ENCODE measurements around the gene SMAD2.

The SMAD2 gene

GRCh38 chr18:47932190-47932589 is 1.7 kb upstream of the SMAD2 start:
- DNase-seq (ENCODE audit: low spot score): no peak

DNA sequence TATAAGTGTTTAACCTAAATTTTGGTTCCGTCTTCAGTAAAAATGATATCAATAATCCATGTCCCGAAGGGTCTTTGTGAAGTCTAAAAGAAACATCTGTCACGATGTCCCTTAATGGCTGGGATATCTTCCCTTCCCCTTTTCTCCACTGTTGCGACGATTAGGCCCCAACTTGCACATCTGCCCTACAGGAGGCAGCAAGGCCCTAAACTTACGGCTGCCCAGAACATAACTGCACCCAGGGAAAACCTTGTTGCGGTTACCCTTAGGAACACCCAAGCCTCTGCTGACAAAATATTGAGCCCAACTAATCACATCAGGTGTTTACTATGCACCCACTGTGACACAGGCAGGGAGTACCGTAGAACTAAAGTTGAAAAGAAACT is 1.3 kb upstream of the SMAD2 start:
- no peak for DNase-seq (ENCODE audit: low spot score)

- peak; percentile 88 for DNase-seq (ENCODE audit: low spot score)
Observed at GRCh38 chr18:47930931-47931717, 665 bp upstream of the SMAD2 start.

DNA sequence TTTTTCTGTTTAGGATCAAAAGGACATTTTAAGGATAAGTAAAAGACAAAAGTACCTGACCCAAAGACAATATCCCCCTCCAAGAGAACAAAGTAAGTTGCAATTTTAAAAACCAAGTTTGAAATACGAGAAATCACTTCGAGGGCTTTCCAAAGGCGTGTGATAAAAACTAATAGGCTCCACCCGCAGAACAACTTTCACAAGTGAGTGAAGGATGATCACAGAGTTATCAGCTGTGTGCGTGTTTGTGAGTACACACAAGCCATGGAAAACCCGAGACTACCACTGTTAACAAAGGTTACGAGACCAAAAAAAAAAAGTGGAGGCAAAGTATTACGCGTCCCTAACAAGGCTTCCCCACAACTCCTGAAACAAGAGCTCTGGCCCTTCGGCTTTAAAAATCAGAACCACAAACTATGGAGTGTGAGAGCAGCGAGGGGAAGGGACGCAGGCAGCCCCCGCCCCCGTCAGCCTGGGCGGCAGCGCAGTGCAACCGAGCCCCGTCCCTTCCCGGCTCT is 719 bp downstream of the SMAD2 start:
- peak; percentile 30 for DNase-seq (ENCODE audit: low spot score)

DNA sequence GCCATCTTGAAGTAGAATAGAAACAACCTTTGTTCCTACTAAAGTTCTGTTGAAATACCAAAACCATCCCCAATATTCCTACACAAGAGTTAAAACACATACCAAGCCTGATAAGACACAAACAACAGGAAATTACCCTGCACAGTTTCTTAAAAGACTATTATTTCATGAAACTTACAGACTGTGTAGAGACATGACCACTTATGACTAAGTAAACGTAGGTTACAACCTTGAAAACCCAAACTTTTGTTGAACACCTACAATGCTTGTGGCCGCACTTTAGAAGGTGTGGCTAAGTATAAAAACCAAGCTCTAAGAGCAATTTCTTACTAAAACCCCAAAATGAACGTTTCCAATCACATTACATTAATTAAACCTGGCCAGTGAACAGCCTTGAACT is 2.0 kb downstream of the SMAD2 start:
- peak; percentile 32 for DNase-seq (ENCODE audit: low spot score)

DNA sequence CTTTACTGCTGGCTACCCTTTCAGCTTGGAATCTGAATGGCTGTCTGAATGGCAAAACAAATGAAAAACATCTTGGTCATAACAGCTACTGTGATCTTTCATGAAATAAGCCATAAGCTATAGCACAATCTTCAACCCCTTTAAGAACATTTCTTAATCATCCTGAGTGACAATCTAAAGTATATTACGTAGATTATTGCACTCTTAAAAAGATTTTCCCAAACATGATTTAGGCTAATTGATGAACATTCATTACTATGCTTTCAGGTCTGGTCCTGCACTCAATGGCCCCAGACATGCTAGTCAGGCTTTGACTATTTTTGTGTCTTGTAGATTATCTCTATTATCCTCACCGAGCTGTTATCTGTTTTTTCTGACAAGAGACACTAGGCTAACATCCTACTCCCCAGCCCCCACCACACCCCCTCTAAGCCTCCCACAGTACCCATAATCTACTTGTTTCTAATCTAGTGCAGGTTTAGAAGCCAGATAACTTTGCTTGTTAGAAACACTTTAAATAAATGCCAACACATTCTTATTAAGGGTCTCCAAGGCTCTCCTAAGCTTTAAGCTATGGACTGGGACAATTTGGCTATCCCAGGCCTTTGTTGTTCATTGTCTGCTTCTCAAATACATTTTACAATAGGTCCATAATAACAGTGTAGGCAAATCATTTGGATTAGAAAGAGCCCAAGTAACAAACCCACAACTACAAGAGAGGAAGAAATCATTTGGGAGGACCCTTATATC is 4.2 kb downstream of the SMAD2 start:
- no peak for DNase-seq (ENCODE audit: low spot score)

DNA sequence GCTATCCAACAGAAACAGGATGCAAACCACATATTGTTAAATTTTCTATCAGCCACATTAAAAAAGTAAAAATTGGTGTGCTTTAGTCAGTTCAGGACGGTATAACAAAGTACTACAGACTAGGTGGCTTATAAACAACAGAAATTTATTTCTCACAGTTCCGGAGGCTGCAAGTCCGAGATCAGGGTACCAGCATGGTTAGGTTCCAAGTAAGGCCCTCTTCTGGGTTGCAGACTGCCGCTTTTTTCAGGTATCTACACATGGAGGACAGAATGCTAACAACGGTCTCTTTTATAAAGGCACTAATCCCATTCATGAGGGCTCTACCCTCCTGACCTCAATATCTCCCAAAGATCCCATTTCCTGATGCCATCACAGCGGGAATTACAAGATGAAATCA is 10.5 kb downstream of the SMAD2 start:
- DNase-seq (ENCODE audit: low spot score): no peak

GRCh38 chr18:47917923-47918610 is 12.4 kb downstream of the SMAD2 start:
- DNase-seq (ENCODE audit: low spot score): no peak

GRCh38 chr18:47915930-47916329 is 14.5 kb downstream of the SMAD2 start:
- DNase-seq (ENCODE audit: low spot score): no peak

DNA sequence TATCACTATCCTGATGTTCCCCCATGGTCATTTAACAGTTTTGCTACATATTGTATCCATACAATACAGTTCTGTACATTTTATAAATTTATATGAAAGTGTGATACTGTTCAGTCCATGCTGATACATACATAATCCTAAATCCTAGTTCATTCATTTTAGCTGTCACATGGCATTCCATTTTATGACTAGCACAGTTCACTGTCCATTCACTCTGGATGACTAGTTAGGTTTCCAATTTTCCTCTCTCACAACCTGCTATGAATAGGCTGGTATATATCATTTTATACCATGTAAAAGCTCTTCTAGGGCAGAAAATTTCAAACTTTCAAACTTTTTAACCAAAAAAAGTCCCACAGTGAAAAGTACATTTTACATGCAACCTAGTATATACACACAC is 15.2 kb downstream of the SMAD2 start:
- no peak for DNase-seq (ENCODE audit: low spot score)

- no peak for DNase-seq (ENCODE audit: low spot score)
Observed at GRCh38 chr18:47912794-47913585, 17.5 kb downstream of the SMAD2 start.

DNA sequence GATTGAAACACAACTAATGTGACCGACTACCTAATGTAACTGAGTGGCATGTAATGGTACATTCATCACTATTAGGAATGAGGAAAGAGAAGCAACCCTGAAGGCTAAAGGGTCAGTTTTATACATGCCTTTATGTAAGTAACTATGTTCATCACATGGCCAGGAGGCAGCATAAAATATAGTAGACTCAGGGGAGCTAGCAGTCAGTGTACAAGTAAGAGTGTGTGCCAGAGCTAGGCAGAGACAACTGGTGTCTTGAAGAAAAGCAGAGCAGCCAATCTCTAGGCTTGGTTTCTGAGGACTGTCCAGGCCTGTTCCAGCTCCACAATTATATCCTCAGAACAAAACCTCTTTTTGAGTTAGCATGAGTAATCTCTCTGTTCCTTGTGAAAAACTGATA is 18.1 kb downstream of the SMAD2 start:
- DNase-seq (ENCODE audit: low spot score): no peak

- no peak for DNase-seq (ENCODE audit: low spot score)
Observed at GRCh38 chr18:47911877-47912276, 18.6 kb downstream of the SMAD2 start.

GRCh38 chr18:47909484-47909883 is 21.0 kb downstream of the SMAD2 start:
- DNase-seq (ENCODE audit: low spot score): no peak

DNA sequence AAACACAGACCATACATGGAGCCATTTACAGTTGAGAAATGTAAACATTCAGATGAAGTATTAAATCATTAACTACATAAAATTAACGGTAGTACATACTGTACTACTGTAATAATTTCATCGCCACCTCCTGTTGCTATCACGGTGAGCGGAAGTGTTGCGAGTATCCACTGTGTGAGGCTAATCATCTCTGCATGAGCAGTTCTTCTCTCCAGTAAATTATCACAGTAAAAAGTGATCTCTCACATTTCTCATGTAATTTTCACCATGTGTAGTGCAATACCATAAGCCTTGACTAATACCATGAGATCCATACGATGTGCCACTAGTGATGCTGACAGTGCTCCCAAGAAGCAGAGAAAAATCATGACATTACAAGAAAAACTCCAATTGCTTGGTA is 21.9 kb downstream of the SMAD2 start:
- DNase-seq (ENCODE audit: low spot score): no peak

GRCh38 chr18:47906408-47906807 is 24.1 kb downstream of the SMAD2 start:
- no peak for DNase-seq (ENCODE audit: low spot score)

- no peak for DNase-seq (ENCODE audit: low spot score)
Observed at GRCh38 chr18:47903809-47904208, 26.6 kb downstream of the SMAD2 start.

GRCh38 chr18:47901624-47902362 is 28.7 kb downstream of the SMAD2 start:
- peak; percentile 3 for DNase-seq (ENCODE audit: low spot score)

DNA sequence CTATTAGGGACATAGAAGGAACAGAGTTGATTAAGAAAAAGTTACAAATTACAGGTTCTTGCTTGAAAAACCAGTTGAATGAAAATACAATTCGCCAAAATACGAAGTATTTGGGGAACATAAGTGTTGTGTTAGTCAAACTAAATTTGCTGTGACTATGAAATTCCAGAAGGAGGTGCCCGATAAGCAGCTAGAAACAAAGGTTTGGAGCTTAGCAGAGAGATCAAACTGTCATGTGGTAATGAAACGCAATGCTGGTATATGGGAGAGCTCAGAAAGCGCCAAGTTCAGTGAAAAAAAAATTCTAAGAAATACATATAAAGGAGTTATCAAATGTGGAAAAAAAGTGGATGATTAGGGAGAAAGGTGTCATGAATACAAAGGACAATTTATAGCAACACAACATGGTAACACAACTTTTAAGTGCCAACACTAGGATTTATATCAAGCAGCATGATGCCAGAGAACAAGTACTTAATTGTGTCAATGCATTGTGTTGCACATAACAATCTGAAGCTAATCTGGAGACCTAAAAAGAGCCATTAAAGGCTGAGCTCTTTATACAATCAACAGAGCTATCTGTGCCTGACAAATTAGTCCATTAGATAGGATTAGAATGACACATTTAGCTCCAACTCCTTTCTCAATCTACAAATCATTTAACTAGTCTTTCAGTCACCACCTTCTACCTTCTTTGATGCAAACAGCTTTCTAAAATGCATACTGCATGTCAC is 31.2 kb downstream of the SMAD2 start:
- DNase-seq (ENCODE audit: low spot score): no peak

GRCh38 chr18:47898696-47899095 is 31.8 kb downstream of the SMAD2 start:
- no peak for DNase-seq (ENCODE audit: low spot score)

GRCh38 chr18:47898055-47898454 is 32.4 kb downstream of the SMAD2 start:
- no peak for DNase-seq (ENCODE audit: low spot score)

All from kidney capillary endothelial cell (primary cell).